ENCODE data around the gene CACNA2D3. TPM values are rescaled to one million over a fixed set of nuclear protein-coding genes. Genes with fewer than 3 reads are reported as not detected.

CACNA2D3 gene
- total RNA-seq, 2 donors from 2014 or later: not detected

DNA sequence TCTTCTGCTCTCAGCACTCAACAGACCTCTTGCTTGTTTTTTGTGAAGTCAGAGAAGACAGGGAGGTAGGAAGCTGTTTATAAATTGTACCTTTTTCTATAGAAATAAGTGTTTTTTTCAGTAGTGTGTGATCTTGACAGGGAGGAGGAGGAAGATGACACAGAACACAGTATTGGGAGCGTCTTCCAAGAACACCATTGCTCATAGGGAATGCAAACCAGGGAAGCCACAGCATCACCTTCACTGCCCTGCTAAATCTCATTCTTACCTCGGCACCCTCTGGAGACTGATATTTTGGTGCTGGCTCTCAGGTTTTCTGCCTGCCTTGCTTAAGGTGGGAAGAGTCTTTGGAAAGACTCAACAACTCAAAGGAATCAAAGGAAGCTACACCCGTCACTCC, 636.1 kb downstream of the CACNA2D3 start:
- ATAC-seq (no peak), DNase-seq (ENCODE audit: low spot score in 2 of 2) (no peak)
- Mint-ChIP-seq H3K27ac (no peak overlapping the region), H3K36me3 (no peaks in the 10 kb centered on the region), H3K9me3 (peaks cover 4 to 12% of the 10 kb centered on the region in 2 donors)

DNA sequence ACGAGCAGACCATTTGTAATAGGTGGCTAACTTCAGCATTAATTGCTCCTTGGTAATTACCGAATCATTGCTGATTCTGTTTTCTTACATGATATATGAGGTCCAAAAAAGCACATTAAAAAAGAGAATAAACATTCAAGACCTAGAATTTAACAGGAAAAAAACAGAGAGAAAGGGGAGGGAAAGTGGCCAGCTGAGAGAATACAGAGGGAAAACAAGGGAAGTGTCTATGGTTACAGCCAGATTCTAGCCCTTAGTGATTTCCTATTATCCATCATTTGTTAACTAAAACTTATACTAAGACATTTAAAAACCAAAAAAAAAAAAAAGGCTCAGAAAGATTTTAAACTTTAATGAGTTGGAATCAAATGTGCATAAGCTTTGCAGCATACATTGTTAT, 636.8 kb downstream of the CACNA2D3 start:
- ATAC-seq (no peak), DNase-seq (ENCODE audit: low spot score in 2 of 2) (no peak)
- Mint-ChIP-seq H3K27ac (no peak overlapping the region), H3K9me3 (peaks cover 4 to 12% of the 10 kb centered on the region in 2 donors), H3K36me3 (no peaks in the 10 kb centered on the region)

GRCh38 chr3:54760201-54760600, 637.8 kb downstream of the CACNA2D3 start:
- ATAC-seq (no peak), DNase-seq (ENCODE audit: low spot score in 2 of 2) (no peak)
- no peak overlapping the region for H3K27ac Mint-ChIP-seq
- H3K36me3 Mint-ChIP-seq: no peaks in the 10 kb centered on the region
- H3K9me3 Mint-ChIP-seq: peaks cover 4 to 12% of the 10 kb centered on the region in 2 donors

DNA sequence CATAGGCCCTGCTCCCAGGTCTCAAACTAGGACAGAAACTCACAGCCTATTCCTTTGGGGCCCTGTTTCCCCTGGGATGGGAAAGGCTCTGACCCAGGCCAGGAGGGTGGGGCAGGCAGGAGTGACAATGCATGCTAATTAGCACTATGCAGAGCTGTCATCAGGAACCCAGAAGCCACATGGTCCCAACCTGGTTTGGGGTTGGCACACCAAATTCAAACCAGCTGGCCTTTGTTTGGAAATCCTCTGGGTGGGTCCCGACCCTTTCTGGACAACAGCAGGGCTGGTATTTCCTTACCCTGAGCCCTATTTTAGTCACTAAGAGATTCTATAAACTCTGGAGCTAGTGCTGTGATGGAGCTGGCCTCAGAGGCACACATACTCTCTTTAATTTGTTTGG, 639.3 kb downstream of the CACNA2D3 start:
- no peak for ATAC-seq
- no peak for DNase-seq (ENCODE audit: low spot score in 2 of 2)
- Mint-ChIP-seq H3K9me3 (peaks cover 0 to 8% of the 10 kb centered on the region in 2 donors), H3K27ac (no peak overlapping the region), H3K36me3 (no peaks in the 10 kb centered on the region)

GRCh38 chr3:54764911-54765310, 642.6 kb downstream of the CACNA2D3 start:
- Mint-ChIP-seq H3K27ac (no peak overlapping the region), H3K9me3 (peaks cover 4% of the 10 kb centered on the region in 2 donors), H3K36me3 (no peaks in the 10 kb centered on the region)
- DNase-seq (ENCODE audit: low spot score in 2 of 2) (no peak), ATAC-seq (no peak)

GRCh38 chr3:54771050-54771449, 648.7 kb downstream of the CACNA2D3 start:
- H3K27ac Mint-ChIP-seq: no peak overlapping the region
- H3K36me3 Mint-ChIP-seq: no peaks in the 10 kb centered on the region
- no peak for DNase-seq (ENCODE audit: low spot score in 2 of 2)
- ATAC-seq: no peak
- H3K9me3 Mint-ChIP-seq: peaks cover 3 to 4% of the 10 kb centered on the region in 2 donors

DNA sequence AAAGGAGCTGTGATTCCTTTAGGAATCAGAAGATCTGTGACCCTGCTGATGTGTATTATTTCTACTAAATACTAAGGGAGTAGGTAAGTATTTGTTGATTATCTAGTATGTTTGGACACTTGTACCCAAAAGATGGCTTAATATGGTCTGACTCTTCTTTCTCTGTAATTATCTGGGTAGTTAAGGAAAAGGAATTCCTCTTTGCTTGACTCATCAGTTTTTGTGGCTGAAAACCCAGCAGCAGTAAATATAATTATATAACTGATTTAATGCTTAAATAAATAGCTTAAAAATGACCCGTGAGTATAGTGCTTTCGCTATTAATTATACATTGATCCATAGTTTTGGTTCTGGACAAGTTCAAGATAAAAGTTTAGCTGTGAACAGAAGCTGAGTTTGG, 649.7 kb downstream of the CACNA2D3 start:
- Mint-ChIP-seq H3K9me3 (peaks cover 3 to 4% of the 10 kb centered on the region in 2 donors), H3K27ac (no peak overlapping the region), H3K36me3 (no peaks in the 10 kb centered on the region)
- DNase-seq (ENCODE audit: low spot score in 2 of 2): no peak
- no peak for ATAC-seq

GRCh38 chr3:54772746-54773145, 650.4 kb downstream of the CACNA2D3 start:
- ATAC-seq (no peak), DNase-seq (ENCODE audit: low spot score in 2 of 2) (no peak)
- Mint-ChIP-seq H3K36me3 (no peaks in the 10 kb centered on the region), H3K9me3 (peaks cover 1 to 3% of the 10 kb centered on the region in 2 donors), H3K27ac (no peak overlapping the region)

- no peak for ATAC-seq
- Mint-ChIP-seq H3K9me3 (peaks cover 0 to 3% of the 10 kb centered on the region in 2 donors), H3K36me3 (no peaks in the 10 kb centered on the region), H3K27ac (no peak overlapping the region)
- DNase-seq (ENCODE audit: low spot score in 2 of 2): no peak
Observed at GRCh38 chr3:54773271-54773670, 650.9 kb downstream of the CACNA2D3 start.

GRCh38 chr3:54776601-54777000, 654.2 kb downstream of the CACNA2D3 start:
- no peak for DNase-seq (ENCODE audit: low spot score in 2 of 2)
- Mint-ChIP-seq H3K9me3 (peaks cover 0 to 3% of the 10 kb centered on the region in 2 donors), H3K36me3 (no peaks in the 10 kb centered on the region), H3K27ac (no peak overlapping the region)
- no peak for ATAC-seq

- Mint-ChIP-seq H3K36me3 (no peaks in the 10 kb centered on the region), H3K9me3 (peaks cover 0 to 3% of the 10 kb centered on the region in 2 donors), H3K27ac (no peak overlapping the region)
- ATAC-seq (no peak), DNase-seq (ENCODE audit: low spot score in 2 of 2) (no peak)
Observed at GRCh38 chr3:54777141-54777540, 654.8 kb downstream of the CACNA2D3 start.

- ATAC-seq (no peak), DNase-seq (ENCODE audit: low spot score in 2 of 2) (no peak)
- Mint-ChIP-seq H3K36me3 (no peaks in the 10 kb centered on the region), H3K9me3 (no peaks in the 10 kb centered on the region), H3K27ac (no peak overlapping the region)
Observed at GRCh38 chr3:54780336-54780735, 658.0 kb downstream of the CACNA2D3 start.

DNA sequence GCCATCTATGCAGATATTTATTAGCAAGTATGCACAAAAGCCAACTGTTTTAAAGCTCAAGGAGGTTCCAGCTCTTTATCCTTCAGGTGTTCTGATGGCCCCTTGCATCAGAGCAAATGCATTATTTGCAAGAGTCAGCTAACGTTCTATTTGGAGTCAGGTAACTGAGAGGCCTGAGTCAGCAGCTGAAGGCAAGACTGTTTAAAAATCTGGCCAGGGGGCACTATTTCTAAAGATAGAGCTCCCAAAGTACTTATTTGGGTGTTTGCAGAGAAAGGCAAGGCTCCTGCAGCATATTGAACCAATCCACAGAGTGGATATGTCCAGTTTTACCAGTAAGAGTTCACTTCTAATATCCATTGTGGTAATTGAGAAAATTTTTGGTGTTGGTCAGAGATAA, 659.4 kb downstream of the CACNA2D3 start:
- Mint-ChIP-seq H3K27ac (no peak overlapping the region), H3K36me3 (no peaks in the 10 kb centered on the region), H3K9me3 (no peaks in the 10 kb centered on the region)
- no peak for DNase-seq (ENCODE audit: low spot score in 2 of 2)
- ATAC-seq: no peak

DNA sequence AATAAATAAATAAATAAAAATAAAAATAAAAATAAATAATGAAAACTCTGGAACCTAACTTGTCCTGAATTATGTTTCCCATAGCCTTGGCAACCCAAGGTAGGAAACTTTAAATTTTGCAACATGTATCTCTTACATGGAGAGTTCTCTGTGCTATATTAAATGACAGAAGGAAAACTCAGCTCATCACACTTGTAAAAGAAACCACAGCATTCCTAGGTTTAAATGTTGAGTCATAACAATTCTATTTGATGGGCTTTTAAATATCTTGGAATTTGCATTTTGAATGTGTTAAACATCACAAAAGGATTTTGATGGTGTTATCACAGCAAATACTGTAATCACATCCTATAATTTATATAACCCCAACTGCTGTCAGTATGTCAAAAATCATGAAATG, 661.3 kb downstream of the CACNA2D3 start:
- H3K27ac Mint-ChIP-seq: no peak overlapping the region
- ATAC-seq (no peak), DNase-seq (ENCODE audit: low spot score in 2 of 2) (no peak)
- no peaks in the 10 kb centered on the region for H3K36me3 Mint-ChIP-seq
- no peaks in the 10 kb centered on the region for H3K9me3 Mint-ChIP-seq

- Mint-ChIP-seq H3K27ac (no peak overlapping the region), H3K9me3 (no peaks in the 10 kb centered on the region), H3K36me3 (no peaks in the 10 kb centered on the region)
- DNase-seq (ENCODE audit: low spot score in 2 of 2) (no peak), ATAC-seq (no peak)
Observed at GRCh38 chr3:54784021-54784420, 661.7 kb downstream of the CACNA2D3 start.

DNA sequence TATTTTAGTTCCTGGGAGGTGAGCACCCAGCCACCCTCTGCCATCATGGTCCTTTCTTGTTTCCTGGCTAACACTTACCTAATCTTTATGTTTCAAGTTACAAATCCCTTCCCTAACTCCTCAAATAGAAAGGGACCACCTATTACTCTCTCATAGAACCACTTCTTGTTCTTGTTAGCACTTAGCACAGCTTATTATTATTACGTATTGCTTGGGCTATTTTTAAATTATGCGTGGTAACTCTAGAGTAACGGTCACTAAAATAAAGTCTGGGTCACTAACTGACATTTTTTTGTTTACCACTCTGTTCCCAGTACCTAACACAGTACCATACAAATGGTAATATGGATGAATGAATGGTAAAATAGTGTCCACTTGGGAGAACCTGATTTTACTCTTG, 663.6 kb downstream of the CACNA2D3 start:
- Mint-ChIP-seq H3K27ac (no peak overlapping the region), H3K9me3 (no peaks in the 10 kb centered on the region), H3K36me3 (no peaks in the 10 kb centered on the region)
- DNase-seq (ENCODE audit: low spot score in 2 of 2) (no peak), ATAC-seq (no peak)

DNA sequence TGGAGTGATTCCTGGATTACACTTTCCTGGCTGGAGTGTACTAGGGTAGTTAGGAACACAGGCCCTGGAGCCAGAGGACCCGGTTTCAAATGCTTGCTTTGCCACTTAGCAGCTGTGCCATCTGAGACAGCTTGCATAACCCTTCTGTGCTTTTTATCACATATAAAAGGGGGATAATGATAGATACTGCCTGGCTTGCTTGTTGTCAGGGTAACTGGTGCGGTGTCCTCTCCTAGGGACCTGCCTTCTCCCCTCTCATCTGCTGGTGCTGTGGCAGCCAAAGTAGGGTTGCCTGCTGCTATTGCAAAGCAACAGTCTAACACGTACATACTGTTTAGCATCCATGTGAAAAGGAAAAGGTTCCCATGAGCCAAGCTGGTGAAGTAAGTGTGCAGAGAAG, 667.7 kb downstream of the CACNA2D3 start:
- H3K27ac Mint-ChIP-seq: no peak overlapping the region
- DNase-seq (ENCODE audit: low spot score in 2 of 2) (no peak), ATAC-seq (no peak)
- H3K36me3 Mint-ChIP-seq: no peaks in the 10 kb centered on the region
- peaks cover 0 to 3% of the 10 kb centered on the region in 2 donors for H3K9me3 Mint-ChIP-seq

DNA sequence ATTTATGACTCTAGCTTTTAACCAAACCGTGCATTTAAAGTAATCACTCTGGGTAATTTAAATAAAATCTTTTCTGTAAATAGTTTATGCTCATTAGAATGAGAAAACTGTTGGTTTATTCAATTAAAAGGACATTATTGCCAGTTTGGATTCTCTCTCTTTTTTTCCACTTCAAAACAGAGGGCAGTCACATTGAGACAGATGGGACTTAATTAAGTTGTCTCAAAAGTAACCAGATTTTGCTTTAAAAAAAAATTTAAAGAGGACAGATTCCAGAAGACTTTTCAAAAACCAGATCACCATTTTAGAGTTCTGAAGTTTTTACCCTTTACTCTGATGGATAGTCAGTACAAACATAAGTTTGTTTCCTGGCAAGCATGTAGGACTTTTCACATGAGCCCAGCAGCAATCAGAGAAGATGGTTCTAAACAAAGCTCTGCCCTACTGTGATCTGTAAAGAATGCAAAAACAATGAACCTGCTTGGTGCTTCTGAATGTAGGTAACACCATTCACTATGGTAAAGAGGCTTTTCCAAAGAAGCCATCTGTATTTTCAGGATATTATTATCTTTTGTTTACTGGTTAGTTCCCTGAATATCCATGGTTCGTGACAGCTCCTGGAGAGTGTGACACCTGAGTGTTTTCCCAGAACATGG, 669.3 kb downstream of the CACNA2D3 start:
- no peak for DNase-seq (ENCODE audit: low spot score in 2 of 2)
- ATAC-seq: no peak
- no peaks in the 10 kb centered on the region for H3K36me3 Mint-ChIP-seq
- no peak overlapping the region for H3K27ac Mint-ChIP-seq
- peaks cover 0 to 3% of the 10 kb centered on the region in 2 donors for H3K9me3 Mint-ChIP-seq
